A673 (cell line): Measurements from ENCODE around the gene ZNF524. TPM values are rescaled to one million over a fixed set of nuclear protein-coding genes. Genes with fewer than 3 reads are reported as not detected.

Source experiments
- BruUV-seq: library from RNA; stranded (reverse); fragments of 400-500 nt; replicated peaks from 2 replicates; lab custom pipeline; 2021; lab: Mats Ljungman, UMichigan
- CTCF ChIA-PET: fragments of 300-600 bp; sonication (Branson Sonifier 250); formaldehyde crosslinking; loops from one replicate; lab custom pipeline; 2022; ENCODE audit warnings: antibody characterized with exemption; lab: Charles Lee
- POLR2A ChIA-PET: fragments of 300-600 bp; sonication (Branson Sonifier 250); formaldehyde crosslinking; loops from one replicate; lab custom pipeline; 2022; ENCODE audit warnings: antibody characterized with exemption; ENCODE audit not compliant: low non-redundant PET; lab: Charles Lee
- DNase-seq: peaks from one replicate; pipeline ENCODE4 v3.0.0-alpha.2; 2015; ENCODE audit warnings: low spot score
- H3K27ac ChIP-seq: fragments of 200-600 bp; sonication (generic); 2 replicates; pipeline ENCODE4 v1.5.1; 2016; ENCODE audit warnings: mixed run types, low read depth, mild to moderate bottlenecking, mixed read lengths, antibody characterized with exemption, low read length; ENCODE audit not compliant: poor library complexity, severe bottlenecking
- H3K27me3 ChIP-seq: fragments of 200-600 bp; sonication (generic); replicated peaks from 2 replicates; pipeline ENCODE4 v1.6.1; 2017; ENCODE audit warnings: mixed run types, low read depth, mild to moderate bottlenecking, mixed read lengths, antibody characterized with exemption, low read length; ENCODE audit not compliant: insufficient read depth, poor library complexity
- H3K36me3 ChIP-seq: fragments of 200-600 bp; sonication (generic); 2 replicates; pipeline ENCODE4 v1.6.1; 2016; ENCODE audit warnings: mixed run types, mild to moderate bottlenecking, mixed read lengths, antibody characterized with exemption, low read length; ENCODE audit not compliant: insufficient read depth, poor library complexity, severe bottlenecking
- H3K4me1 ChIP-seq: fragments of 200-600 bp; sonication (generic); 2 replicates; pipeline ENCODE4 v1.6.1; 2017; ENCODE audit warnings: mixed run types, mild to moderate bottlenecking, mixed read lengths, antibody characterized with exemption, low read length; ENCODE audit not compliant: insufficient read depth, poor library complexity, severe bottlenecking
- H3K4me3 ChIP-seq: fragments of 200-600 bp; sonication (generic); 2 replicates; pipeline ENCODE4 v1.5.1; 2016; ENCODE audit warnings: low read depth, mixed run types, mild to moderate bottlenecking, mixed read lengths, low read length; ENCODE audit not compliant: poor library complexity, severe bottlenecking
- H3K9me3 ChIP-seq: fragments of 200-600 bp; sonication (generic); 2 replicates; pipeline ENCODE4 v1.6.1; 2016; ENCODE audit warnings: mixed run types, low read depth, mild to moderate bottlenecking, mixed read lengths, antibody characterized with exemption, low read length; ENCODE audit not compliant: poor library complexity, severe bottlenecking
- EZH2 ChIP-seq: fragments of 200-600 bp; sonication (generic); IDR thresholded peaks from 2 replicates; pipeline ENCODE4 v1.6.1; 2017; ENCODE audit warnings: borderline replicate concordance, low read depth, mild to moderate bottlenecking, mixed read lengths, antibody characterized with exemption, low read length; ENCODE audit not compliant: poor library complexity, severe bottlenecking
- intact Hi-C: fragments of 100-400 bp; cut with micrococcal nuclease; formaldehyde crosslinking; loops from one replicate; pipeline ENCODE4 v1.10.0; 2022; ENCODE audit not compliant: unreplicated experiment
- total RNA-seq: library from RNA; stranded (reverse); gene quantifications from 2 replicates; pipeline ENCODE4 v1.2.3, GENCODE V29; 2021
- TF ChIP-seq, protein P1 (sequence below): fragments of 300-800, 200-600 bp; sonication (generic); conservative IDR thresholded peaks from 2 replicates; pipeline ENCODE4 v1.5.1; 2017; ENCODE audit warnings: low read depth, mild to moderate bottlenecking, antibody characterized with exemption, low read length, moderate library complexity, mixed read lengths

ZNF524 gene
- total RNA-seq, 1 experiment from 2014 or later, result 7.5 TPM

DNA sequence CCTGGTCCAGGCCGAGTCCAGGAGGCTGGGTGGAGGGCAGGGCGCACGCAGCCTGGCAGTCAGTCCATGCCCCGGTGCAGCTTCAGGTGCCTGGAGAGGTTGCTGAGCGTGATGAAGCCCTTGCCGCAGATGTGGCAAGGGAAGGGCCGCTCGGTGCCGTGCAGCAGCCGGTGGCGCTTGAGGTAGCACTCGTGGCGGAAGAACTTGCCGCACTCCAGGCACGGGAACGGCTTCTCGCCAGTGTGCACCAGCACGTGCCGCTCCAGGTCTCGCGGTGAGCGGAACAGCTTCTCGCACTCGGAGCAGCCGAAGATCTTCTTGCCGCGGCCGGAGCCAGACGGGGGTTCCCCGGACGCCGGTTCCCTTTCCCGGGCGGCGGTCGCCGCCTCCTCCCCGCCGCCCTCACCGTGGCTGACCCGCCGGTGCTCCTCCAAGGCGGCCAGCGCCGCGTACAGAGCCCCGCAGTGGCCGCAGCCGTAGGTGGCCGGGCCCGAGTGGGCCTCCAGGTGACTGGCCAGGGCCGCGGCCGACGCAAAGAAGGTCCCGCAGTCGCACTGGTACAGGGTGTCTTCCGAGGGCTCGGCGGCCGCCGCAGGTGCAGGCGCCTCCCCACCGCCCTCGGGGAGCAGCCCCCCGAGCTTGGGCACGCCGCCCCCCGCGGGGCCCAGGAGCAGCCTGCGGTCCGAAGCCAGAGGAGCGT, 7.5 kb upstream of the ZNF524 start:
- BruUV-seq, result no TSS peak
- ChIA-PET POLR2A (no interaction called here), CTCF (no interaction called here)
- Histone ChIP-seq H3K4me3 (no peak overlapping the region), H3K4me1 (peaks cover 3% of the 10 kb centered on the region), H3K27ac (no peak overlapping the region), H3K9me3 (no peaks in the 10 kb centered on the region), H3K27me3 (no peaks in the 10 kb centered on the region), H3K36me3 (peaks cover 27% of the 10 kb centered on the region)
- DNase-seq, result no peak
- intact Hi-C loops, result no loop called here
- TF ChIP-seq EZH2, result no peak
- TF ChIP-seq, protein P1, sequence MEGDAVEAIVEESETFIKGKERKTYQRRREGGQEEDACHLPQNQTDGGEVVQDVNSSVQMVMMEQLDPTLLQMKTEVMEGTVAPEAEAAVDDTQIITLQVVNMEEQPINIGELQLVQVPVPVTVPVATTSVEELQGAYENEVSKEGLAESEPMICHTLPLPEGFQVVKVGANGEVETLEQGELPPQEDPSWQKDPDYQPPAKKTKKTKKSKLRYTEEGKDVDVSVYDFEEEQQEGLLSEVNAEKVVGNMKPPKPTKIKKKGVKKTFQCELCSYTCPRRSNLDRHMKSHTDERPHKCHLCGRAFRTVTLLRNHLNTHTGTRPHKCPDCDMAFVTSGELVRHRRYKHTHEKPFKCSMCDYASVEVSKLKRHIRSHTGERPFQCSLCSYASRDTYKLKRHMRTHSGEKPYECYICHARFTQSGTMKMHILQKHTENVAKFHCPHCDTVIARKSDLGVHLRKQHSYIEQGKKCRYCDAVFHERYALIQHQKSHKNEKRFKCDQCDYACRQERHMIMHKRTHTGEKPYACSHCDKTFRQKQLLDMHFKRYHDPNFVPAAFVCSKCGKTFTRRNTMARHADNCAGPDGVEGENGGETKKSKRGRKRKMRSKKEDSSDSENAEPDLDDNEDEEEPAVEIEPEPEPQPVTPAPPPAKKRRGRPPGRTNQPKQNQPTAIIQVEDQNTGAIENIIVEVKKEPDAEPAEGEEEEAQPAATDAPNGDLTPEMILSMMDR, result no peak

DNA sequence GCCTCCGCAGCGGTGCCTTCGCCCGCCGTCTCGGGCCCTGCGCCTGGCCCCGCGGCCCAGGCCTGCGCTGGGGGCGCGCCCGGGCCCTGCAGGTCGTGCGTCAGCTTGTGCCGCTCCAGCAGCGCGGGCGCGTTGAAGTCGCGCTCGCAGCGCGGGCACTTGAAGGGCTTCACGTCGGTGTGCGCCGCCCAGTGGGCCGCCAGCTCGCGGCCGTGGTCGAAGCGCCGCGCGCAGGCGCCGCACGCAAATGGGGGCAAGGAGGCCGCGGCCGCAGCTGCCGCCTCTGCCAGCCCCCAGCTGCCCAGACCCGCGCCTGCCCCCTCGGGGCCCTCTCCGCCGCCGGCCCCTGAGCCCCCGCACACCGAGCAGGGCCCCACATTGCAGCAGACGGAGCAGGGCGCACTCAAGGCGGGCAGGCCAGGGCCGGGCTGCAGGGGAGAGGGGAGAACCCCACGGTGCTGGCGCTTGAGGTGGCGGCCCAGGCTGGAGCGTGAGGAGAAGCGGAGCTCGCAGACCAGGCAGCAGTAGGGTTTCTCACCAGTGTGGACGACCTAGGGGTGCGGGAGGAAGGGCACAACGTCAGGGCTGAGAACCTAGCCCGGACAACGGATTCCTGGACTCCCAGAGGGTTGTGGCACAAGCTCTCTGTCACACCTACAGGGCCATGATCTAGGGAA, 6.9 kb upstream of the ZNF524 start:
- no TSS peak for BruUV-seq
- ChIA-PET POLR2A (no interaction called here), CTCF (no interaction called here)
- Histone ChIP-seq H3K4me1 (peaks cover 8% of the 10 kb centered on the region), H3K27ac (no peak overlapping the region), H3K9me3 (no peaks in the 10 kb centered on the region), H3K4me3 (no peak overlapping the region), H3K36me3 (peaks cover 27% of the 10 kb centered on the region), H3K27me3 (no peaks in the 10 kb centered on the region)
- no peak for TF ChIP-seq EZH2
- TF ChIP-seq, protein P1, result no peak
- DNase-seq, result no peak
- intact Hi-C loops, result no loop called here

DNA sequence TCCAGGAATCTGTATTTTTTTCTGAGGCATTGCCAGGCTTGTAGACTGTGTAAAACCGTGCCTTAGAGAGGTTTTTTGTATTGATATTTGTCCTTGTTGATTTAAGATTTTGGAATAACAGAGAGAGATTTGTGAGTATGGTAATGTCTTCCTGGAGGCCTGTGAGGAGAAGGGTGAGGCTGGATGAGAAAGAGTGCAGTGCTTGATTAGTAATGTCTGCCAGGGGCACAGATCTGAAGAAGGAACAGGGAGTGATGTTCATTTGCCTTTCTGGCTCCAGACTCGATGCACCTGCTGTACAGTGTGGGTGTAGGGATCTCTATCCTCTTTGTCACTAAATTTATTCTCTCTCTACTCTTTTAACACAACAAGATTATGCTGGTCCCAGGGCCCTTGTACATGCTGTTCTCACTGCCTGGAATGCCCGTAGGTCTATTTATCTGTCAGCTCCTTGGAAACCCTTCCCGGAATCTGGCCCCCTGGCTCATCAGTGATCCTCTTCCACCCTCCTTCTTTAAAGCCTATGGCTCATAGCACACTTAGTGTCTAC, 5.0 kb upstream of the ZNF524 start:
- H3K36me3 ChIP-seq, result peaks cover 27% of the 10 kb centered on the region
- no peaks in the 10 kb centered on the region for H3K9me3 ChIP-seq
- intact Hi-C loops, result no loop called here
- BruUV-seq, result no TSS peak
- H3K27ac ChIP-seq, result no peak overlapping the region
- peaks cover 13% of the 10 kb centered on the region for H3K4me1 ChIP-seq
- no peaks in the 10 kb centered on the region for H3K27me3 ChIP-seq
- TF ChIP-seq, protein P1, result no peak
- TF ChIP-seq EZH2, result no peak
- ChIA-PET CTCF (no interaction called here), POLR2A (no interaction called here)
- DNase-seq, result no peak
- no peak overlapping the region for H3K4me3 ChIP-seq
